ENCODE results near the gene PRRG1.
"Not testable (repeated sequence)": the region's sequence is repeated elsewhere in the genome, so short reads cannot be mapped to it uniquely, and the experiment has no call there.

PRRG1 gene

GRCh38 chrX:37474478-37474877 lies 125.3 kb downstream of the PRRG1 start:
- DNase-seq = no peak

- DNase-seq = no peak
Observed at GRCh38 chrX:37476571-37477170, 127.5 kb downstream of the PRRG1 start.

GRCh38 chrX:37484335-37484734 lies 135.2 kb downstream of the PRRG1 start:
- DNase-seq = not testable (repeated sequence)

- DNase-seq = no peak
Observed at GRCh38 chrX:37485429-37485828, 136.3 kb downstream of the PRRG1 start.

- no peak for DNase-seq
Observed at GRCh38 chrX:37487271-37487670, 138.1 kb downstream of the PRRG1 start.

- DNase-seq = no peak
Observed at GRCh38 chrX:37488323-37488722, 139.2 kb downstream of the PRRG1 start.

DNA sequence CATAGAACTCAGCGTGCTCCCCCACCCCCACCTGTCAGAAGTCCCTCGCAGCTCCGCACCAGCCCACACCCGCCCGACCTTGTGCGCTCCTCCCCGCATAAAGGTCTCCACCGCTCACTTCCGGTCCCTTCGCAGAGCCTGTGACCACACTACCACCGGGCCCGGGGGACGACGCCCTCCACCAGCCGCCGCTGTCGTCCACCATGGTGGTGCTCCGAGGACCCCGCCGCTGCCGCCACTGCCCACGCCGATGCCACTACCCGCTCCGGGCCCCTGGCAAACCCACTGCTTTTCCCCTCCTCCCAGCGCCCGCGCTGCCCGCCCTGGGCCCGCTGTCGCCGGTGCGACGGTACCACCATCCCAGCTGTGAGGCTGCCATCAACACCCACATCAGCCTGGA lies 142.5 kb downstream of the PRRG1 start:
- no peak for DNase-seq

- DNase-seq = peak; percentile 7
Observed at GRCh38 chrX:37495760-37496159, 146.6 kb downstream of the PRRG1 start.

GRCh38 chrX:37497126-37497525 lies 148.0 kb downstream of the PRRG1 start:
- DNase-seq = not testable (repeated sequence)

DNA sequence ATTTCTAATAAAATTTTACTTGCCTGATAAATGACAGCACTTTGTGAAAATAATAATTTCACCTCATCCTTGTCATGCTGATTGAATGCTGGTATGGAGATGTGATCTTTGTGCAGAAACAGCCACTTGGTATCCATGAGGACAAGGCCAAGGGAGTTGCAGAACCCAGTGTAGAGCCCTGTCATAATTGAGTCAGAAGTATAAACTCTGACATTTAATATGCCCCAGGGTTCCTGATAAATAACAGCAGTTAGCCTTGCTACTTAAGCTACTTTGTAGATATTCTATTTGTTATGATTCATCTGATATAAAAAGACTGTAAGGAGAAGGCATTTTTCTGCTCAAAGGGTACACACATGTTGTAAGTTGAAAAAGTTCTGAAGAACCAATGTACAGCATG lies 149.2 kb downstream of the PRRG1 start:
- not testable (repeated sequence) for DNase-seq

DNA sequence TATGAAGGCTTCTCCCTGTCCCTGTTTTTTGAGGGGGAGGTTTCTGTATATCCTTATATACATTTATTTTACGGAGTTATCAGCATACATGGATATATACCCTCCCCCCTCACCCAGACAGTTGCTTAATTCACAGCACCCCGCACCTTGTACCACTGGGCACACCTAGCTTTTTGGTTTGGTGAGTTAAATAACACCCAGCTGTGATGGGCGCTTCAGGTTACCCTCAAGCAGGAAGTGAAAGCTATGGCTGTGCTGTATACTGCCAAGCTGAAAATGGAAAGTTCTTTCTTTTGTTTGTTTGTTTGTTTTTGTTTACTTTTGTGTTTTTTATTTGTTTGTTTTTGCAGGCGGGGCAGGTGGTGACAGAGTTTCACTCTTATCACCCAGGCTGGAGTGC lies 150.5 kb downstream of the PRRG1 start:
- not testable (repeated sequence) for DNase-seq

- no peak for DNase-seq
Observed at GRCh38 chrX:37504991-37505390, 155.8 kb downstream of the PRRG1 start.

All from hematopoietic multipotent progenitor cell treated with erythropoietin and hydrocortisone succinate and interleukin-3 and kit ligand, for 8 days (in vitro differentiated cells).